Mesendoderm (in vitro differentiated cells): Measurements from ENCODE around the gene CHTF8.

Experiments used
- DNase-seq: peaks from one replicate; pipeline ENCODE4 v3.0.0; 2013
- H2AK5ac ChIP-seq: 2 replicates; pipeline ENCODE4 v1.6.1; 2013; ENCODE audit warnings: low read length, inconsistent platforms
- H2BK120ac ChIP-seq: 2 replicates; pipeline ENCODE4 v1.6.1; 2013; ENCODE audit warnings: low read depth, mild to moderate bottlenecking, low read length, moderate library complexity, mixed read lengths
- H2BK15ac ChIP-seq: replicated peaks from 2 replicates; pipeline ENCODE4 v1.6.1; 2013; ENCODE audit warnings: low read depth, mild to moderate bottlenecking, moderate library complexity
- H2BK5ac ChIP-seq: 2 replicates; pipeline ENCODE4 v1.6.1; 2013; ENCODE audit warnings: low read length, inconsistent platforms
- H3K18ac ChIP-seq: 2 replicates; pipeline ENCODE4 v1.6.1; 2013; ENCODE audit warnings: mild to moderate bottlenecking, low read length, mixed read lengths
- H3K23ac ChIP-seq: one replicate; pipeline ENCODE4 v1.6.1; 2013; ENCODE audit warnings: low read length
- H3K27ac ChIP-seq: 2 replicates; pipeline ENCODE4 v1.5.1; 2013; ENCODE audit warnings: low read depth, mild to moderate bottlenecking, inconsistent platforms, low read length, moderate library complexity
- H3K27me3 ChIP-seq: 2 replicates; pipeline ENCODE4 v1.6.1; 2013; ENCODE audit warnings: low read length, control low read depth, mild to moderate bottlenecking, inconsistent platforms; ENCODE audit not compliant: insufficient read depth, poor library complexity
- H3K36me3 ChIP-seq: 2 replicates; pipeline ENCODE4 v1.6.1; 2013; ENCODE audit warnings: low read length, inconsistent platforms; ENCODE audit not compliant: control insufficient read depth, insufficient read depth
- H3K4ac ChIP-seq: one replicate; pipeline ENCODE4 v1.6.1; 2013; ENCODE audit warnings: low read depth, mild to moderate bottlenecking, low read length, moderate library complexity
- H3K4me1 ChIP-seq: 2 replicates; pipeline ENCODE4 v1.6.1; 2013; ENCODE audit warnings: low read depth, low read length, inconsistent platforms; ENCODE audit not compliant: control insufficient read depth
- H3K4me2 ChIP-seq: 2 replicates; pipeline ENCODE4 v1.6.1; 2013; ENCODE audit warnings: low read length
- H3K4me3 ChIP-seq: 2 replicates; pipeline ENCODE4 v1.5.1; 2013; ENCODE audit warnings: mild to moderate bottlenecking, low read length
- H3K56ac ChIP-seq: one replicate; pipeline ENCODE4 v1.6.1; 2013; ENCODE audit warnings: low read length
- H3K79me1 ChIP-seq: 2 replicates; pipeline ENCODE4 v1.6.1; 2013; ENCODE audit warnings: low read length, inconsistent platforms
- H3K79me2 ChIP-seq: 2 replicates; pipeline ENCODE4 v1.6.1; 2013; ENCODE audit warnings: mild to moderate bottlenecking, low read length; ENCODE audit not compliant: control insufficient read depth, insufficient read depth
- H3K9ac ChIP-seq: 2 replicates; pipeline ENCODE4 v1.6.1; 2013; ENCODE audit warnings: low read length, inconsistent platforms
- H4K5ac ChIP-seq: one replicate; pipeline ENCODE4 v1.6.1; 2013; ENCODE audit warnings: low read length
- H4K8ac ChIP-seq: one replicate; pipeline ENCODE4 v1.6.1; 2013; ENCODE audit warnings: low read depth, mild to moderate bottlenecking, control low read depth, low read length, moderate library complexity
- WGBS: extraction: QIAGEN DNeasy Blood & Tissue Kit; methylation state at CpG from one replicate; pipeline ENCODE4 v1.1.7; 2013; ENCODE audit warnings: low lambda C conversion rate, missing lambda C conversion rate; ENCODE audit not compliant: insufficient coverage; ENCODE audit errors: extremely low coverage; 5-methylcytosine and 5-hydroxymethylcytosine counted together

Gene CHTF8

DNA sequence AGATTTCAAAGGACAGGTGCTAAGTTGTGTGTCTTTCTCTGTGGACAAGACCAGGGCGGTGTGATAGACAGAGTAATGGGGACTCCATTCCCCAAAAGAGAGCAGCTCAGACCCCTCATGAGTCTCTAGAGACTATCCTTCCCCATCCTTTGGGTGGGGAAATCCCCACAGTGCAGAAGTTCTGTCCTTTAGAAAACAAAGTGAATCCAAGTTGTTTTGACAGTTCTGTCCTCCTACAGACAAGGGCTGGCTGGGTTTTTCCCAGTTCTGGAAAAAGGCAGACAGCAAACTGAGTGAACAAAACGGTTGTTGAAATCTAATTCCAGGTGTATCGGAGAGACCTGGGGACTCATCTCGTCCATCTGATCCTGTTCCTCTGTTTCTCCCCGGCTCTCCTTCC lies 37.9 kb downstream of the CHTF8 start:
- Histone ChIP-seq H3K4ac (no peak overlapping the region), H3K27me3 (no peaks in the 10 kb centered on the region), H3K56ac (no peak overlapping the region), H3K4me3 (no peak overlapping the region), H2BK5ac (no peak overlapping the region), H3K27ac (no peak overlapping the region), H4K5ac (no peak overlapping the region), H3K18ac (no peak overlapping the region), H2BK120ac (no peak overlapping the region), H4K8ac (no peak overlapping the region), H2AK5ac (no peak overlapping the region), H3K4me1 (peaks cover 3% of the 10 kb centered on the region), H3K4me2 (no peak overlapping the region), H3K79me2 (no peaks in the 10 kb centered on the region), H3K79me1 (no peaks in the 10 kb centered on the region), H3K9ac (no peak overlapping the region), H2BK15ac (no peak overlapping the region), H3K23ac (no peak overlapping the region), H3K36me3 (no peaks in the 10 kb centered on the region)
- no CpG with 5 or more reads among the region's 5 CpGs for WGBS
- no peak for DNase-seq

DNA sequence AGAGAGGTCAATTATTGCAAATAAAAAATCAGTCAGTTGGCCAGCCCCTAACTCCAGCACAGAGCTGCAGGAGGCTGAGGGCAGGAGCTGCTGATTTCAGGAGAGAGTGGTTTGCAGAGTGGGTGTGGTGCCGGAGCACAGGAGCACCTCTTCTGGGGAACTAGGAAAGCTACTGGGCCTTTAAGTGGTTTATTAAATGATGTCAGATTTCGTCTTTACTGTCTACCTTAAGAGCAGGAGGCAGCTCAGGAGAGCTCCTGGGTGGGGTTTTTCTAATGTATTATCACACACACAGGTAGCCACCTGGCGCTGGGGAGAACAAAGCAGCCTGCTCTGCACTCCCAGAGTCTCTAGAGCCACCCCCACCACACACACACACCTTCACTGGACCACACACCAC lies 38.4 kb downstream of the CHTF8 start:
- H3K4me2 ChIP-seq: no peak overlapping the region
- DNase-seq: no peak
- no peak overlapping the region for H3K56ac ChIP-seq
- peaks cover 6% of the 10 kb centered on the region for H3K4me1 ChIP-seq
- H3K23ac ChIP-seq: no peak overlapping the region
- no peaks in the 10 kb centered on the region for H3K79me2 ChIP-seq
- no peak overlapping the region for H3K27ac ChIP-seq
- H2BK15ac ChIP-seq: no peak overlapping the region
- no peak overlapping the region for H3K9ac ChIP-seq
- H2BK120ac ChIP-seq: no peak overlapping the region
- H3K79me1 ChIP-seq: no peaks in the 10 kb centered on the region
- no peaks in the 10 kb centered on the region for H3K36me3 ChIP-seq
- no peak overlapping the region for H2BK5ac ChIP-seq
- no peak overlapping the region for H4K5ac ChIP-seq
- H3K4ac ChIP-seq: no peak overlapping the region
- no peak overlapping the region for H4K8ac ChIP-seq
- H2AK5ac ChIP-seq: no peak overlapping the region
- no peaks in the 10 kb centered on the region for H3K27me3 ChIP-seq
- WGBS: no CpG with 5 or more reads among the region's 3 CpGs
- no peak overlapping the region for H3K4me3 ChIP-seq
- no peak overlapping the region for H3K18ac ChIP-seq

DNA sequence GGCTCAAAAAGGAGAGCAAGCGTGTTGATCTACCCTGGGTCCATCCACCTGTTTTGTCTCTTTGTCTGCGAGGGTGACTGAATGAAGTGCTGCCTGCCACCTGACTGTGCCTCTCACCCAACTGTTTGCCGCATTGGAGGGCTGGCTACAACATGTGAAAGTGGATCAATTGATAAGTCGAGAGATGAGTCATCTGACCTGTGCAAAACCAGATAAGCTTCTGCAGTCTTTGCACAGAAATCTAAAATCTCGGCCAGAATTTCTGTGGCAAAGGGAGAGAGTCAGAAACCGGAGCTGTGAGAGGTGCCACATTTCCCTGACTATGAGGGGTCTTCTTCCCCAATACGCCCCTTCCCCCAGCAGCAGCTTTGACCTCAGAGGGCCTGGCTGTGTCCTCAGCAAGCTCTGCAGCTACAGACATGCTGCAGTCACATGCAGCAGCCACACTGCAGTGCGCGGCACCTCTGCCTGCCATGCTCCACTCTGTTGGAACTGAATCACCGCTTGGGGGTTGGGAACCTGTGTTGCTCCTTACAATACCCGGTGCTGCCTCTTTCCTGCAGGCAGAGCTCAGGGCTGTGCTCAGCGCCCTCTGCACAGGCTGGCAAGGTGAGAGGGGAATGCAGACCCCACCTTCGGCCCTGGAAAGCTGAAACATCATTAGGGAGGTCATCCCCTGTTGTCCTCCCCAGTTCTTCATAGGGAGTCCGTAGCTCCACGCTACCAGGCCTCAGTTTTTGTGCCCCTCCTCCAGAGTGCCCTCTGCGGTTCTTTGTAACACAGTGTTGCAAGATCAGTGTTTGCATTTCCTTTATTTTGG lies 43.1 kb downstream of the CHTF8 start:
- H3K4me2 ChIP-seq: no peak overlapping the region
- no peak overlapping the region for H2AK5ac ChIP-seq
- no peak overlapping the region for H4K8ac ChIP-seq
- WGBS: no CpG with 5 or more reads among the region's 16 CpGs
- H4K5ac ChIP-seq: no peak overlapping the region
- H3K4me1 ChIP-seq: peaks cover 6% of the 10 kb centered on the region
- H3K4me3 ChIP-seq: no peak overlapping the region
- peak; percentile 66 for DNase-seq
- no peaks in the 10 kb centered on the region for H3K79me1 ChIP-seq
- H3K27ac ChIP-seq: no peak overlapping the region
- H3K27me3 ChIP-seq: no peaks in the 10 kb centered on the region
- H3K4ac ChIP-seq: no peak overlapping the region
- no peak overlapping the region for H3K18ac ChIP-seq
- peak overlapping the region; percentile 38 for H3K9ac ChIP-seq
- peak overlapping the region; percentile 1 for H3K23ac ChIP-seq
- H2BK15ac ChIP-seq: no peak overlapping the region
- no peak overlapping the region for H2BK5ac ChIP-seq
- H3K56ac ChIP-seq: peak overlapping the region; percentile 64
- H2BK120ac ChIP-seq: no peak overlapping the region
- H3K36me3 ChIP-seq: no peaks in the 10 kb centered on the region
- no peaks in the 10 kb centered on the region for H3K79me2 ChIP-seq

DNA sequence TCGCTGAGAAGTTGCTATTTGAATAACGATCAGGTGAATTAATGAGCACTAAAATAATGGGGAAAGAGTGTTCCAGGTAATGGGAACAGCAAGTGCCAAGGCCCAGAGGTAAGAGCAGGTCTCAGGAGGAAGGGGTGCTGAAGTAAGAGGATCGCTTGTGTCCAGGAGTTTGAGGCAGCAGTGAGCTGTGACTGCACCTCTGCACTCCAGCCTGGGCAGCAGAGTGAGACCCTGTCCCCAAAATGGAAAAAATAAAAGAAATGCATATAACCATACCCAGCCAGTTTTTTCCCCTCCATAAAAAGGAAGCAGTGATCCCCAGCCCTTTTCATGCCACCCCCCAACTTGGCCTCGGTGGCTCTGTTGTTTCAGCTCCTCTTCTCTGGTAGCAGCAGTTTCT lies 43.7 kb downstream of the CHTF8 start:
- no peak overlapping the region for H4K8ac ChIP-seq
- H3K23ac ChIP-seq: no peak overlapping the region
- no peaks in the 10 kb centered on the region for H3K79me2 ChIP-seq
- no CpG with 5 or more reads among the region's 4 CpGs for WGBS
- peaks cover 6% of the 10 kb centered on the region for H3K4me1 ChIP-seq
- H3K79me1 ChIP-seq: no peaks in the 10 kb centered on the region
- no peak overlapping the region for H3K27ac ChIP-seq
- no peak overlapping the region for H2BK15ac ChIP-seq
- no peak for DNase-seq
- H2BK120ac ChIP-seq: no peak overlapping the region
- H3K36me3 ChIP-seq: no peaks in the 10 kb centered on the region
- H3K9ac ChIP-seq: no peak overlapping the region
- no peaks in the 10 kb centered on the region for H3K27me3 ChIP-seq
- no peak overlapping the region for H4K5ac ChIP-seq
- no peak overlapping the region for H3K18ac ChIP-seq
- no peak overlapping the region for H3K4ac ChIP-seq
- no peak overlapping the region for H2AK5ac ChIP-seq
- peak overlapping the region; percentile 49 for H3K56ac ChIP-seq
- H2BK5ac ChIP-seq: no peak overlapping the region
- no peak overlapping the region for H3K4me2 ChIP-seq
- no peak overlapping the region for H3K4me3 ChIP-seq

DNA sequence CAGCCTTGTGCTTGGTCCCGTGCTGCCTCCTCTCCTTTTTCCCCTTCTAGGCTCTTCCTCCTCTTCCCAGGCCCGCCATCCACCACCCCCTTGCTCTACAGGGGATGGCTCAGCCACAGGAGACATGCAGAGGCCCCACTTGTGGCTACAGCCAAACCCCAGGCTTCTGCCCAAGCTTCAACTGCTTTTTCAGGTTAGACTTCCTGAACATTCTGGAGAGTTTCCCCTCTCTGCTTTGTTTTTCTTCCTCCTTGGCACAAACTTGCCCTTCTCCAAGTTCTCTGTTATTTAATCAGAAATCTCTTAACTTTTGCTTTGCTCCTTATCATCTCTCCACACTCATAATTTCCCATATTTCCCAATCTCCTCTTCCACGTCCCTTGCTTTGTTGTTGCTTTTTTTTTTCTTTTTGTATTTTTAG lies 45.2 kb downstream of the CHTF8 start:
- H3K27me3 ChIP-seq: no peaks in the 10 kb centered on the region
- no peak overlapping the region for H3K4ac ChIP-seq
- H4K5ac ChIP-seq: no peak overlapping the region
- DNase-seq: no peak
- no peak overlapping the region for H2BK5ac ChIP-seq
- H3K27ac ChIP-seq: no peak overlapping the region
- no peaks in the 10 kb centered on the region for H3K36me3 ChIP-seq
- H3K79me2 ChIP-seq: no peaks in the 10 kb centered on the region
- H3K4me3 ChIP-seq: no peak overlapping the region
- no peak overlapping the region for H2BK15ac ChIP-seq
- H3K56ac ChIP-seq: no peak overlapping the region
- no peak overlapping the region for H3K9ac ChIP-seq
- WGBS: 100% methylated on average over 1 of the region's 3 CpGs
- H2AK5ac ChIP-seq: no peak overlapping the region
- no peak overlapping the region for H3K23ac ChIP-seq
- H3K4me2 ChIP-seq: no peak overlapping the region
- H4K8ac ChIP-seq: no peak overlapping the region
- no peak overlapping the region for H3K18ac ChIP-seq
- no peak overlapping the region for H2BK120ac ChIP-seq
- H3K4me1 ChIP-seq: peaks cover 6% of the 10 kb centered on the region
- no peaks in the 10 kb centered on the region for H3K79me1 ChIP-seq
